Measurements from ENCODE around the gene DMRT3.

DMRT3 gene

DNA sequence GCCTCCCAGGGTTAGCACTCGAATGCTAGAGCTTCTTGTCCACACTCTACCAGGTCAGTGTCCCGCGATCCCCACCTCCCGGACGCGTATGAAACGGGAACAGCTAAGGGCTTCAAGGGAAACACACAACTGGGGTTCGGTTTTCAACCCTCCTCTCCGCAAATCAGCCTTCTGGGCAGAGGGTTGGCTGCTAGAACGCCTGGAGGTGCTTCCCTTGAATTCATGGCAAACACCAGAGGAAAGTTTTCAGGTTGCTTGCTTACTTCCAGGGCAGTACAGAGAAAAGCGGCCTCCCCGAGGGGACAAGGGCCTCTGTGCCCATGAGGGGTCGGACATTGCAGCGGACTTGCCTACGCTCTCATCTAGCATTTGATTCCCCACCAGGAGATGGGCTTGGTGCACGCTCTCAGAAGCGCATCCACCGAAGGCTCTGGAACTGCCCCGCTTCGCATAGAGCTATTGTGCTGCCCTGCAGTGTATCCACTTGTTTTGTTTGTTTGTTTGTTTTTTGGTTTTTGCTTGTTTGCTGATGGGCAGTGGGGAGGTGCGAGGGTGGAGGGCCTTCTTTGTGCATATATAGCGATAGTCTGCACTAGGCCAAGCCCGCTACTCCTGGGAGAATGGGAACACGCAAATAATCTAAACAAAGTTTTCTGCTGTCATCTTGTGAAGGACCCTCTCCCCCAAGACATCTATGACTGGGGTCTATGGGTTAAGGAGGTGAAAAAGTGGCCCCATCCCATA is 1.3 kb upstream of the DMRT3 start:
- DNase-seq = no peak
- no peak overlapping the region for H3K4me3 Mint-ChIP-seq
- peaks cover 9% of the 10 kb centered on the region for H3K4me1 Mint-ChIP-seq
- peak overlapping the region; percentile 53 for H3K27ac Mint-ChIP-seq
- CTCF ChIA-PET = no interaction called here
- no peaks in the 10 kb centered on the region for H3K36me3 Mint-ChIP-seq
- peaks cover 100% of the 10 kb centered on the region for H3K27me3 Mint-ChIP-seq
- no peaks in the 10 kb centered on the region for H3K9me3 Mint-ChIP-seq

DNA sequence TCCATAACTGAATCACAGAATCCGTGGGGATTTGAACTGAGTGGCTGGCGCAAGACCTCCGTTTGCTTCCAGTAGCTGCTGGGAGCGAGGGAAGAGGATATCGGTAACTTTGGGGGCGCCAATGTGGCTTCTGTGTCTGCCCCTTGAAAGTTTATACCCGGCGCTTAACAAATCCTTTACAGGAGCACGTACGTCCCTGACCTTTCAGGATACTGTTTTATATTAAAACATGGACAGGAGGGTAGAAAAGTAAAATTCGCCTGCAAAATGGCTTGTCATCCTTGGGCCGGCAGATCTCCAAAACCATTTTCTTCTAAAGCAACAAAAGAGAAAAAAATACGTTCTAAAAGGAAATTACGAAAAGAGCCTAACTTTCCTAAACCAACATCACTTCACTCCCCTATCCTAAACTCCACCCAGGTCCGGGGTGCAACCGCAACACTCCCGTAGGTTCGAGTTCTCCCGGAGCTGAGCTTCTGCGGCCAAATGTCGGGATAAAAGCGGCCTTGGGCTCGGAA is 656 bp upstream of the DMRT3 start:
- H3K4me1 Mint-ChIP-seq = peaks cover 6% of the 10 kb centered on the region
- H3K27me3 Mint-ChIP-seq = peaks cover 98% of the 10 kb centered on the region
- no peak for DNase-seq
- no peaks in the 10 kb centered on the region for H3K36me3 Mint-ChIP-seq
- peak overlapping the region; percentile 68 for H3K27ac Mint-ChIP-seq
- H3K9me3 Mint-ChIP-seq = no peaks in the 10 kb centered on the region
- CTCF ChIA-PET = interaction anchor here (1.1 kb wide), 1 partner anchor 29 kb away, joined by 3 read pairs; no protein-coding TSS in a partner anchor
- peak overlapping the region; percentile 33 for H3K4me3 Mint-ChIP-seq

DNA sequence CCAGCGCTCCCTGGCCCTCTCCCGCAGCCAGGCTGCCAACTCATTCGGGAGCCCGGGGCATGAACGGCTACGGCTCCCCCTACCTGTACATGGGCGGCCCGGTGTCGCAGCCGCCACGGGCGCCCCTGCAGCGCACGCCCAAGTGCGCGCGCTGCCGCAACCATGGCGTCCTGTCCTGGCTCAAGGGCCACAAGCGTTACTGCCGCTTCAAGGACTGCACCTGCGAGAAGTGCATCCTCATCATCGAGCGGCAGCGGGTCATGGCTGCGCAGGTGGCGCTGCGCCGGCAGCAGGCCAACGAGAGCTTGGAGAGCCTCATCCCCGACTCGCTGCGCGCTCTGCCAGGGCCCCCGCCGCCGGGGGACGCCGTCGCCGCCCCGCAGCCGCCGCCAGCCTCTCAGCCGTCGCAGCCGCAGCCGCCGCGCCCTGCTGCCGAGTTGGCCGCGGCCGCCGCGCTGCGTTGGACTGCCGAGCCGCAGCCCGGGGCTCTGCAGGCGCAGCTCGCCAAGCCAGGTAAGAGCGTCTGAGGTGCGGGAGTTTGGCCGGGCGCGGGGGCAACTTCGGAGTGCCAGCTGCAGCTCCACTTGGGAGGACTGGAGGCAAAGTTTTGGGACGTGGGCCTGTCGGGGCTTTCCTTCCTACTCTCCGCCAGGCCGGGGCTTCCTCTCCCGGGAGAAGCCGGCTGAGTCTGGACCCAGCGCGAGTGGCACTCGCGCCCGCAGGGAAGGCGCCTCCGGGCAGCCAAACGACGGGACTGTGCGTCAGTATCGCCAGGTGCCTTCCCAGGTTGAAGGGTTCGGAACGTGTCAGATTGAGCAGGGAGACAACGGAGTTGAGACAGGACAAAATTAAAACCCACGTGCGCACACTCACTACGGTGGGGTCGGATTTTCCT is 735 bp downstream of the DMRT3 start:
- Mint-ChIP-seq H3K4me1 (peaks cover 6% of the 10 kb centered on the region), H3K36me3 (no peaks in the 10 kb centered on the region), H3K4me3 (no peak overlapping the region), H3K27me3 (peaks cover 98% of the 10 kb centered on the region), H3K9me3 (no peaks in the 10 kb centered on the region), H3K27ac (peak overlapping the region; percentile 17)
- DNase-seq = no peak
- CTCF ChIA-PET = interaction anchor here (0.8 to 1.9 kb wide), 5 partner anchors 27 to 74 kb away, joined by 3 to 6 read pairs (median 4); no protein-coding TSS in a partner anchor

DNA sequence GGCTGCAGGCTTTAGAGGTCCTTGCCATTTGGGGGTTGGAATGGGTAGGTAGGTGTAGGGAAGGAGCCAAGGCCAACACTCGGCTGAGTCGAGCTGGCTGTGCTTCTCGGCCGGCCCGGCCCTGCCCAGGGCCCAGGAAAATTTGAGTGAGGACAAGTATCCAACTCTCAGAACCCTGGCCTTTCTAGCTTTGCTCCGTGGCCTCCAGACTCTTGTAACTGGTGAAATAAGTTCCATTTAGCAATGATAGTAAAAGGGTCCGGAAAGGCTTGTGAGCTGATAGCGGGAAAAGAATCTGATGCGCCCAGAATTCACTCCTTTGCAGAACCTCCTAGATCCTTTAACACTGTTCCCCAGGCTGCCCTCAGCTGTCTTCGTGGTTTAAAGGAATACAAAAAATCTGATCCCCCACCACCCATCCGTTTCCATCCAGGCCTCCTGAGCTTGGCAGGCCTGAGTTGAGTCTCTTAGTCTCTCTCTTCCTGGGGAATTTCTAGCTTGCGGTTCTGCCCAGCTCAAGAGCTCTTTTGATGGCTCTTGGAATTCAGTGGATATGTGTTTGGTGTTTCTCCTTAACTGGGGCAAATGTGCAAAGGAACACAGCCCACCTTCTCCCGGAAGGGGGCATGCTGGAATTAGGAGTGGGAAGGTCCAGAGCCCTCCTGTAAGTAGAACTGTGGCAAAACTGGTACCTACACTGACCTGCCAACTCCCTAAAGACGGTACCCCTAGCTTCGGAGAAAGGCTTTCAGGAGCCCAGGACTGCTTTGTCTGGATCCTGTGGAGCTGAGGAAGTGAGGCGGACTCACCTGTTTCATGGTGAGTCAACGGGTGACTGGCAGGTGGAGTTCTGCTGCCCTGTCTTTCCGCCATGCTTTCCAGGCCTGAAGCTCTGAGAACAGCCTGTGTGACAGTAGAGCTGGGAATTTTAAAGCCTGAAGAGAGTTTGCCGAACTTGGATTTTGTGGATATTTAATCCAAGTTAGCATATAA is 1.7 kb downstream of the DMRT3 start:
- DNase-seq = no peak
- Mint-ChIP-seq H3K27ac (peak overlapping the region; percentile 64), H3K9me3 (no peaks in the 10 kb centered on the region), H3K4me3 (no peak overlapping the region), H3K36me3 (no peaks in the 10 kb centered on the region), H3K4me1 (peaks cover 6% of the 10 kb centered on the region), H3K27me3 (peaks cover 97% of the 10 kb centered on the region)
- CTCF ChIA-PET = interaction anchor here (0.8 to 1.9 kb wide), 6 partner anchors 29 to 88 kb away, joined by 3 to 6 read pairs (median 4); partner anchors contain the start of gene DMRT2

GRCh38 chr9:979983-980382 is 3.5 kb downstream of the DMRT3 start:
- H3K9me3 Mint-ChIP-seq = no peaks in the 10 kb centered on the region
- no peak for DNase-seq
- peaks cover 85% of the 10 kb centered on the region for H3K27me3 Mint-ChIP-seq
- no peaks in the 10 kb centered on the region for H3K36me3 Mint-ChIP-seq
- CTCF ChIA-PET = interaction anchor here (0.9 to 1.9 kb wide), 2 partner anchors 17 to 21 kb away, joined by 5 to 6 read pairs; no protein-coding TSS in a partner anchor
- no peak overlapping the region for H3K4me3 Mint-ChIP-seq
- H3K27ac Mint-ChIP-seq = no peak overlapping the region
- peaks cover 6% of the 10 kb centered on the region for H3K4me1 Mint-ChIP-seq

DNA sequence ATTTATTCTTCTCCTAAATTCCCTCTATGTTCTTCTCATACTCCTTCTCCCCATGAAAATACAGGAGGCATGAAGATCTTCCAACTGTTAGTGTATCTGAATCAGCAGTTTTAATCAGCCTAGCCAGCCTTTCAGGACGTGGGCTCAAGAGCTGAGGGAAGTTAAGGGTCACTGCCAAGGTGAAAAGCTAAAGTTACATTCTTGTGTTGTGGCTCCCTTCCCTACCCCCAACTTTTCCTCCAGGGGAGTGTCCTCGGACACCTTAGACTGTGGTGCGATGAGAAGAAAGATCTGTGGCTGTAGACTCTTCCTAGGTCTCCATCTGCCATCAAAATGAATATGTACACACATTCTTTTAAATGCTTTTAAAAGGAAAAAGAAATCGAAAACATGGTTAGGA is 4.2 kb downstream of the DMRT3 start:
- CTCF ChIA-PET = interaction anchor here (0.9 to 1.9 kb wide), 2 partner anchors 16 to 20 kb away, joined by 5 to 6 read pairs; no protein-coding TSS in a partner anchor
- no peak for DNase-seq
- H3K27ac Mint-ChIP-seq = no peak overlapping the region
- peaks cover 5% of the 10 kb centered on the region for H3K4me1 Mint-ChIP-seq
- H3K27me3 Mint-ChIP-seq = peaks cover 79% of the 10 kb centered on the region
- no peak overlapping the region for H3K4me3 Mint-ChIP-seq
- no peaks in the 10 kb centered on the region for H3K36me3 Mint-ChIP-seq
- no peaks in the 10 kb centered on the region for H3K9me3 Mint-ChIP-seq

GRCh38 chr9:981491-981898 is 5.0 kb downstream of the DMRT3 start:
- CTCF ChIA-PET = interaction anchor here (0.8 to 1.9 kb wide), 2 partner anchors 19 to 22 kb away, joined by 4 to 5 read pairs; no protein-coding TSS in a partner anchor
- Mint-ChIP-seq H3K36me3 (no peaks in the 10 kb centered on the region), H3K27me3 (peaks cover 73% of the 10 kb centered on the region), H3K9me3 (no peaks in the 10 kb centered on the region), H3K27ac (no peak overlapping the region), H3K4me1 (no peaks in the 10 kb centered on the region), H3K4me3 (no peak overlapping the region)
- no peak for DNase-seq

DNA sequence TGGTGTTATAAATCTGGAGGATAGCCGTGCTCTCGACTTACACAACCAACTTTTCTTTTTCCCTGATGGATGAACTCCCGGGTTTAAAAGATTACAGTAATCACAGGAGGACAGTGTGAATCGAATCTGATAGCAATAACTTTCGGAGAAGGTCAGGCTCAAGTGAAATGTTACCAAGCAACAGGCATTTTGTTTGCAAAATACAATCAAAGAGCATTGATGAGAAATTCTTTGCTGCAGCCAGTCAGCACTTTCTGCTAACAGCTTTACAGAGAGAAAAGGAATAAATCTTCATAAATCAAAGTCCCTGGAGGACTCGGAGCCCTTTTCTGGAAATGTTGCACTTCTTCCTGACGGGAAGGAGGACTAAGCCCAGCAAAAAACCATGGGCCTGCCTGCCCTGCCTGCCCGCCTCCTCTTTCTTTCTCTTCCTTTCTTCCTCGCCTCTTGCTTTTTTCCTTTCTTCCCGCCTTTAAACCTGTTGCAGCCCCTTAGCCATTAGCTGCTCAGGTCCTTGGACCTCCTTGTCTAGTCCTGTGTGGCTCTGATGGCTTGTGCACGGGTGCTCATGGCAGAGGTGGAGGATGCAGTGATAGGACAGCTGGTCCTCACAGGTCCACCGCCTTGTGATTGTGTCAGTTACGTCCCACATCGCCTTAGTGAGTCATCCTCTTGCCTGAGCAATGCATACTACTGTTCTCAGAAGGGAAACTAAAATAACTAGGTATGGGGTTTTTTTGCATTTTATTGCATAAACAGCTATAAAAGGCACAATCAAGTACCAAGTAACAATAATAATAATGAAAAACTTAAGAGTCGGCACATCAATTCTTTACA is 6.2 kb downstream of the DMRT3 start:
- Mint-ChIP-seq H3K4me3 (no peak overlapping the region), H3K27me3 (peaks cover 63% of the 10 kb centered on the region), H3K9me3 (no peaks in the 10 kb centered on the region), H3K4me1 (no peaks in the 10 kb centered on the region), H3K36me3 (no peaks in the 10 kb centered on the region), H3K27ac (no peak overlapping the region)
- CTCF ChIA-PET = interaction anchor here (1.6 kb wide), 1 partner anchor 16 kb away, joined by 4 read pairs; no protein-coding TSS in a partner anchor
- DNase-seq = no peak

GRCh38 chr9:994005-994404 is 17.6 kb downstream of the DMRT3 start:
- Mint-ChIP-seq H3K4me1 (peaks cover 5% of the 10 kb centered on the region), H3K27ac (no peak overlapping the region), H3K4me3 (no peak overlapping the region), H3K36me3 (no peaks in the 10 kb centered on the region), H3K9me3 (peaks cover 1% of the 10 kb centered on the region), H3K27me3 (peaks cover 35% of the 10 kb centered on the region)
- peak; percentile 36 for DNase-seq
- CTCF ChIA-PET = interaction anchor here (0.9 to 3.2 kb wide), 3 partner anchors 10 to 15 kb away, joined by 3 to 13 read pairs (median 3); no protein-coding TSS in a partner anchor

GRCh38 chr9:995192-995591 is 18.7 kb downstream of the DMRT3 start:
- no peak for DNase-seq
- no peaks in the 10 kb centered on the region for H3K36me3 Mint-ChIP-seq

DNA sequence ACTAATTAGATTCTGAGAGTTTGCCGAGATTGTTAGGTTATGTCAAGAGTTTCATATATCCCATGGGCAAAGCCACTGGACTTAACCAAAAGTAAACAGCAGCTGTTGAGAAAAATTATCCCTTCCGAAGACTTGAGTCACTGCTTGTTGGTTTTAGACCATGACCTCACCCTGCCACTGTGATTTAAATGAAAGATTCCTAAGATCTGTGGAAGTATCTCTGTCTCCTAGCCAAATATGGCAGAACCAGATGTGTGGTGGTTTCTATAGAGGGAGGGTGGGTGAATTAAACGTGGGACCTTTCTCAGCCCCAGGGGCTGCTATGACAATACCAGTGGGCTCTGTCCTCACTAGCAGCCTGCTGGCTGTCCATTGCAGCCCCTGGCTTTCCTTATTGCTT is 19.3 kb downstream of the DMRT3 start:
- no peak for DNase-seq
- Mint-ChIP-seq H3K36me3 (no peaks in the 10 kb centered on the region), H3K4me3 (no peak overlapping the region)

More at GRCh38 chr9:995192-995591, 18.7 kb downstream of the DMRT3 start:
- Mint-ChIP-seq H3K9me3 (peaks cover 2% of the 10 kb centered on the region), H3K27me3 (peaks cover 27% of the 10 kb centered on the region), H3K4me1 (peaks cover 5% of the 10 kb centered on the region), H3K27ac (no peak overlapping the region), H3K4me3 (no peak overlapping the region)
- CTCF ChIA-PET = interaction anchor here (0.9 to 3.2 kb wide), 4 partner anchors 9 to 100 kb away, joined by 3 to 13 read pairs (median 3); no protein-coding TSS in a partner anchor

More for the DNA sequence above, 19.3 kb downstream of the DMRT3 start:
- Mint-ChIP-seq H3K27me3 (peaks cover 22% of the 10 kb centered on the region), H3K27ac (no peak overlapping the region), H3K9me3 (peaks cover 2% of the 10 kb centered on the region), H3K4me1 (peaks cover 5% of the 10 kb centered on the region)
- CTCF ChIA-PET = interaction anchor here (1.4 to 3.2 kb wide), 2 partner anchors 8 to 101 kb away, joined by 3 to 13 read pairs; no protein-coding TSS in a partner anchor
